Measurements from ENCODE around the gene CCDC152.
"Not testable (repeated sequence)": the region's sequence is repeated elsewhere in the genome, so short reads cannot be mapped to it uniquely, and the experiment has no call there.

Gene CCDC152

GRCh38 chr5:42816546-42816945, 59.9 kb downstream of the CCDC152 start:
- DNase-seq: not testable (repeated sequence)

GRCh38 chr5:42819745-42820144, 63.1 kb downstream of the CCDC152 start:
- DNase-seq: no peak

- DNase-seq: no peak
Observed at GRCh38 chr5:42822548-42822947, 65.9 kb downstream of the CCDC152 start.

GRCh38 chr5:42824347-42824976, 67.8 kb downstream of the CCDC152 start:
- DNase-seq: no peak

GRCh38 chr5:42825422-42826148, 69.0 kb downstream of the CCDC152 start:
- DNase-seq: no peak

GRCh38 chr5:42826757-42827515, 70.3 kb downstream of the CCDC152 start:
- DNase-seq: no peak

GRCh38 chr5:42828671-42829070, 72.1 kb downstream of the CCDC152 start:
- no peak for DNase-seq

GRCh38 chr5:42830924-42831323, 74.3 kb downstream of the CCDC152 start:
- no peak for DNase-seq

GRCh38 chr5:42832060-42832459, 75.4 kb downstream of the CCDC152 start:
- no peak for DNase-seq

GRCh38 chr5:42836070-42836769, 79.6 kb downstream of the CCDC152 start:
- DNase-seq: no peak

GRCh38 chr5:42837601-42838000, 81.0 kb downstream of the CCDC152 start:
- no peak for DNase-seq

- DNase-seq: no peak
Observed at GRCh38 chr5:42839196-42839595, 82.6 kb downstream of the CCDC152 start.

- no peak for DNase-seq
Observed at GRCh38 chr5:42840269-42840668, 83.7 kb downstream of the CCDC152 start.

- no peak for DNase-seq
Observed at GRCh38 chr5:42840842-42841567, 84.4 kb downstream of the CCDC152 start.

GRCh38 chr5:42842921-42843641, 86.5 kb downstream of the CCDC152 start:
- DNase-seq: no peak

- DNase-seq: no peak
Observed at GRCh38 chr5:42843675-42844292, 87.2 kb downstream of the CCDC152 start.

GRCh38 chr5:42844408-42844807, 87.8 kb downstream of the CCDC152 start:
- not testable (repeated sequence) for DNase-seq

GRCh38 chr5:42848545-42848944, 91.9 kb downstream of the CCDC152 start:
- DNase-seq: no peak

GRCh38 chr5:42851481-42851880, 94.9 kb downstream of the CCDC152 start:
- no peak for DNase-seq
